Gastroesophageal sphincter (tissue), 4 donors: ENCODE data around the gene REN. TPM values are rescaled to one million over a fixed set of nuclear protein-coding genes. Genes with fewer than 3 reads are reported as not detected.
A peak's percentile ranks its signal among the peaks of the same experiment; 100 is the strongest.

Experiments
- ATAC-seq: fragments of 150-250 bp; one replicate; pipeline ENCODE4 v1.9.1; 2016; ENCODE audit warnings: mild to moderate bottlenecking, moderate library complexity
- H3K27ac ChIP-seq, 4 donors: fragments of 200-600 bp; sonication (generic) in 3 of 4; 1 replicate in 3 of 4; 2 replicates in 1 of 4; pipeline ENCODE4 v1.5.1; 2016 to 2019
- H3K27me3 ChIP-seq: fragments of 200-600 bp; sonication (generic); one replicate; pipeline ENCODE4 v1.5.1; 2019
- H3K36me3 ChIP-seq, 2 donors: fragments of 200-600 bp; sonication (generic); one replicate each; pipeline ENCODE4 v1.5.1; 2019; ENCODE audit warnings: control low read depth in 1 of 2
- H3K4me1 ChIP-seq, 3 donors: fragments of 200-600 bp; sonication (generic); 1 replicate in 2 of 3; 2 replicates in 1 of 3; pipeline ENCODE4 v1.5.1; 2016 to 2019; ENCODE audit warnings: control low read depth in 2 of 3
- H3K4me3 ChIP-seq, 2 donors: fragments of 200-600 bp; sonication (generic); one replicate each; pipeline ENCODE4 v1.5.1; 2019; ENCODE audit warnings: mild to moderate bottlenecking in 1 of 2, moderate library complexity in 1 of 2
- H3K9me3 ChIP-seq, 3 donors: fragments of 200-600 bp; sonication (generic); one replicate each; pipeline ENCODE4 v1.5.1; 2017 to 2019; ENCODE audit warnings: control low read depth in 2 of 3
- EP300 ChIP-seq: sonication (generic); formaldehyde crosslinking; IDR thresholded peaks from one replicate; pipeline ENCODE4 v1.6.1; 2017; ENCODE audit warnings: antibody characterized with exemption, mild to moderate bottlenecking
- POLR2A ChIP-seq, 2 donors: fragments of 450-650 bp; IDR thresholded peaks; one replicate each; pipeline ENCODE4 v1.6.1; 2017; ENCODE audit warnings: antibody characterized with exemption in 2 of 2, mild to moderate bottlenecking in 2 of 2, moderate library complexity in 1 of 2
- POLR2AphosphoS5 ChIP-seq: sonication (generic); formaldehyde crosslinking; IDR thresholded peaks from one replicate; pipeline ENCODE4 v1.6.1; 2017; ENCODE audit warnings: antibody characterized with exemption
- WGBS, 2 donors: methylation state at CpG; one replicate each; pipeline ENCODE4 v1.1.5; 2018; ENCODE audit warnings: low coverage in 1 of 2; 5-methylcytosine and 5-hydroxymethylcytosine counted together
- total RNA-seq, 4 donors: library from RNA; depleted of rRNA; stranded (reverse); fragments of >200 nt; gene quantifications; one replicate each; pipeline ENCODE4 v1.1.0, GENCODE V29; 2016
- TF ChIP-seq, protein P1 (sequence below), 4 experiments: fragments of 200-600 bp in 2 of 4; fragments of 450-650 bp in 2 of 4; sonication (generic) in 1 of 4; IDR thresholded peaks; one replicate each; pipeline ENCODE4 v1.5.1; 2017 to 2019; ENCODE audit warnings: antibody characterized with exemption in 4 of 4, mild to moderate bottlenecking in 2 of 4, moderate library complexity in 2 of 4

Gene REN
- total RNA-seq, 4 donors from 2014 or later = not detected

GRCh38 chr1:204171751-204172178, 5.6 kb upstream of the REN start:
- Histone ChIP-seq H3K9me3 (peaks cover 0 to 25% (median 3%) of the 10 kb centered on the region in 3 donors), H3K4me1 (no peaks in the 10 kb centered on the region), H3K27me3 (peaks cover 35% of the 10 kb centered on the region), H3K27ac (no peak overlapping the region), H3K36me3 (no peaks in the 10 kb centered on the region), H3K4me3 (no peak overlapping the region)
- no peak for ATAC-seq
- WGBS, 2 donors = 43 to 74% methylated on average over 4 of the region's 4 CpGs
- TF ChIP-seq POLR2A (IDR thresholded peaks at IDR 0.05) (no peak), EP300 (no peak), POLR2AphosphoS5 (no peak)
- TF ChIP-seq, protein P1, sequence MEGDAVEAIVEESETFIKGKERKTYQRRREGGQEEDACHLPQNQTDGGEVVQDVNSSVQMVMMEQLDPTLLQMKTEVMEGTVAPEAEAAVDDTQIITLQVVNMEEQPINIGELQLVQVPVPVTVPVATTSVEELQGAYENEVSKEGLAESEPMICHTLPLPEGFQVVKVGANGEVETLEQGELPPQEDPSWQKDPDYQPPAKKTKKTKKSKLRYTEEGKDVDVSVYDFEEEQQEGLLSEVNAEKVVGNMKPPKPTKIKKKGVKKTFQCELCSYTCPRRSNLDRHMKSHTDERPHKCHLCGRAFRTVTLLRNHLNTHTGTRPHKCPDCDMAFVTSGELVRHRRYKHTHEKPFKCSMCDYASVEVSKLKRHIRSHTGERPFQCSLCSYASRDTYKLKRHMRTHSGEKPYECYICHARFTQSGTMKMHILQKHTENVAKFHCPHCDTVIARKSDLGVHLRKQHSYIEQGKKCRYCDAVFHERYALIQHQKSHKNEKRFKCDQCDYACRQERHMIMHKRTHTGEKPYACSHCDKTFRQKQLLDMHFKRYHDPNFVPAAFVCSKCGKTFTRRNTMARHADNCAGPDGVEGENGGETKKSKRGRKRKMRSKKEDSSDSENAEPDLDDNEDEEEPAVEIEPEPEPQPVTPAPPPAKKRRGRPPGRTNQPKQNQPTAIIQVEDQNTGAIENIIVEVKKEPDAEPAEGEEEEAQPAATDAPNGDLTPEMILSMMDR (IDR thresholded peaks at IDR 0.05) = no peak

GRCh38 chr1:204170494-204171155, 4.5 kb upstream of the REN start:
- H3K4me3 ChIP-seq = no peak overlapping the region
- no peak for ATAC-seq
- H3K36me3 ChIP-seq = no peaks in the 10 kb centered on the region
- H3K9me3 ChIP-seq = peaks cover 0 to 25% (median 3%) of the 10 kb centered on the region in 3 donors
- H3K4me1 ChIP-seq = no peaks in the 10 kb centered on the region
- TF ChIP-seq POLR2AphosphoS5 = no peak
- TF ChIP-seq POLR2A (IDR thresholded peaks at IDR 0.05) = no peak
- TF ChIP-seq, protein P1 (IDR thresholded peaks at IDR 0.05) = no peak
- no peak for TF ChIP-seq EP300
- 76 to 100% methylated on average over 2 to 3 of the region's 3 CpGs for WGBS, 2 donors
- H3K27ac ChIP-seq = no peak overlapping the region
- peaks cover 36% of the 10 kb centered on the region for H3K27me3 ChIP-seq

DNA sequence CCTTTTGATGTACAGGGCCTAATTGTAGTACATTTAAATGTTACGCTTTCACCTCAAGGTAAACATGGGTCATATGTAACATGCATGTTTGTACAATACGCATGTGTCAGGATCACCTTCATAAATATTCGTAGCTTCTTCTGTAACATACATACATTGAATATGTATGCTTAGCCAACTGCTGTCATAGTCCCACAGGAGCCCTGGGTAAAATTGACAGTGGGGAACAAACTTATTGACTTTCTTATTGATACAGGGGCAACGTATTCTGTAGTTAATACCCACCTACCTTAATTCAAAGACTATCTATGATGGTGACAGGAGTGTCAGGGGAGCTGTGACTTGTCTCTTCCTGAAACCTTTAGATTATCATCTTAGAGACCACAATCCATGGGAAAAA, 3.7 kb upstream of the REN start:
- TF ChIP-seq POLR2A (IDR thresholded peaks at IDR 0.05) (no peak), EP300 (no peak)
- TF ChIP-seq, protein P1 (IDR thresholded peaks at IDR 0.05) = no peak
- Histone ChIP-seq H3K27me3 (peaks cover 29% of the 10 kb centered on the region), H3K9me3 (peaks cover 0 to 25% (median 3%) of the 10 kb centered on the region in 3 donors), H3K4me1 (no peaks in the 10 kb centered on the region), H3K27ac (no peak overlapping the region), H3K4me3 (no peak overlapping the region), H3K36me3 (no peaks in the 10 kb centered on the region)
- WGBS, 2 donors = 78 to 81% methylated on average over 4 of the region's 4 CpGs
- ATAC-seq = no peak

- no peak overlapping the region for H3K4me3 ChIP-seq
- H3K36me3 ChIP-seq = no peaks in the 10 kb centered on the region
- H3K27ac ChIP-seq = no peak overlapping the region
- peaks cover 0 to under 1% (median 0%) of the 10 kb centered on the region in 3 donors for H3K4me1 ChIP-seq
- peaks cover 0 to 25% (median 3%) of the 10 kb centered on the region in 3 donors for H3K9me3 ChIP-seq
- TF ChIP-seq, protein P1 (IDR thresholded peaks at IDR 0.05) = no peak
- TF ChIP-seq POLR2AphosphoS5 = no peak
- H3K27me3 ChIP-seq = peaks cover 16% of the 10 kb centered on the region
- ATAC-seq = no peak
- 80% methylated on average over 5 of the region's 5 CpGs; no CpG with 5 or more reads in 1 of the 2 donors for WGBS, 2 donors
These were observed 1.6 kb upstream of the REN start for GRCh38 chr1:204167730-204168129.

DNA sequence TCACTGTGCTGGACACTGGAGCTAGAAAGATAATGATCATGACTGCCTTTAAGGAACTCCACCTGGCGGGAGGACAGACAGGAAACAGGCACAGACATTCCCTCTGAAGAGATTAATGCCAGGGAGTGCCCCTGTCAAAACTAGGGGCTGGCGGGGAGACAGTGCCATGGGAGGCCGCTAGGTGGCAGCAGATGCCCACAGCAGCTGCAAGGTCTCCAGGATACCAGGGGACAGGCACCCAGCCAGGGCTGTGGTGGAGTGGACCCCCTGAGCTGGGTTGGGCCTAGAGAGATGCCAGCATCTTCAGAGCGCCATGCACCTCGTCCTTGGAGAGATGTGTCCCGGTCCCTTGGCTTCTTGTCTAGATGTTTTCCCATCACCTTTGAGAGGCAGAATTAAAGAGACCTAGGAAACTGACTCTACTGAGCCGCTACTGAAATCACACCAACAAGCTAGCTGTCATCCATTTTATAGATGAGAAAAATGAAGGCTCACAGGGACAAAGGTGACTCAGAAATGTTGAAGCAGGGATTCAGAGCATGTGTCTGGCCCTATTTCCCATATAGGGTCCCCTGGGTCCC, 3.6 kb downstream of the REN start:
- Histone ChIP-seq H3K27me3 (peaks cover 41% of the 10 kb centered on the region), H3K27ac (no peak overlapping the region), H3K9me3 (no peaks in the 10 kb centered on the region), H3K4me3 (no peak overlapping the region), H3K4me1 (peaks cover 0 to 6% (median 0%) of the 10 kb centered on the region in 3 donors), H3K36me3 (no peaks in the 10 kb centered on the region)
- peak; percentile 82 for ATAC-seq
- TF ChIP-seq, protein P1 (IDR thresholded peaks at IDR 0.05) = peak in 3 of 4 experiments; percentile 94 to 99 (median 95)
- TF ChIP-seq POLR2AphosphoS5 = no peak
- 0 to 20% methylated on average over 2 to 3 of the region's 7 CpGs for WGBS, 2 donors
